K562 (cell line): ENCODE data around the gene CORO2A. TPM values are rescaled to one million over a fixed set of nuclear protein-coding genes. Genes with fewer than 3 reads are reported as not detected.
"Not testable (repeated sequence)": the region's sequence is repeated elsewhere in the genome, so short reads cannot be mapped to it uniquely, and the experiment has no call there.

Experiments
- ATAC-seq: fragments of 200-7000 bp; cut with Tn5 transposase; 3 replicates; pipeline ENCODE4 v1.9.1; 2020; ENCODE audit warnings: moderate library complexity
- BruUV-seq: library from RNA; stranded (reverse); fragments of 400-500 nt; replicated peaks from 2 replicates; lab custom pipeline; 2021; lab: Mats Ljungman, UMichigan
- CTCF ChIA-PET: fragments of 300-600 bp; formaldehyde crosslinking; extraction: SDS; loops from one replicate; lab custom pipeline; 2021; ENCODE audit warnings: low intra/inter-chr PET ratio; lab: Yijun Ruan, JAX
- POLR2A ChIA-PET: fragments of 300-600, 350-650 bp; sonication (Branson Sonifier 250); formaldehyde crosslinking; extraction: SDS; loops from one replicate; lab custom pipeline; 2021; ENCODE audit warnings: antibody characterized with exemption, inconsistent platforms; lab: Yijun Ruan, JAX
- DNase-seq, 4 experiments: peaks; one replicate each; pipeline versions ENCODE4 v3.0.0 to v3.0.0-alpha.2; 2011 to 2018; ENCODE audit warnings: low spot score in 3 of 4, mixed read lengths in 3 of 4; ENCODE audit errors: extremely low read depth in 1 of 4
- FAIRE-seq: peaks from 2 replicates; lab custom pipeline; 2011; peaks lifted over from hg19 to GRCh38; lab: Jason Lieb, UNC
- H2AFZ ChIP-seq: 2 replicates; pipeline ENCODE4 v1.6.0; 2011; ENCODE audit warnings: low read depth, low read length, control low read depth, inconsistent platforms
- H3K27ac ChIP-seq: fragments of 200-600 bp; 3 replicates; pipeline ENCODE4 v1.8.0; 2011; ENCODE audit warnings: low read depth, mild to moderate bottlenecking, control low read depth, inconsistent platforms, low read length, moderate library complexity, mixed read lengths; ENCODE audit errors: extremely low read depth
- H3K27me3 ChIP-seq, 2 experiments: fragments of 300-600 bp in 1 of 2; 2 replicates in 1 of 2; 3 replicates in 1 of 2; pipeline versions ENCODE4 v1.6.0 to v1.8.0; 2011; ENCODE audit warnings: inconsistent platforms in 2 of 2, low read length in 2 of 2, mild to moderate bottlenecking in 1 of 2, mixed read lengths in 1 of 2, moderate library complexity in 1 of 2; ENCODE audit not compliant: control insufficient read depth in 2 of 2, insufficient read depth in 2 of 2
- H3K36me3 ChIP-seq: fragments of 300-600 bp; 3 replicates; pipeline ENCODE4 v1.8.0; 2011; ENCODE audit warnings: mild to moderate bottlenecking, low read length, inconsistent platforms; ENCODE audit not compliant: control insufficient read depth, insufficient read depth
- H3K4me1 ChIP-seq, 2 experiments: fragments of 200-600 bp in 1 of 2; replicated peaks in 1 of 2; 2 replicates in 1 of 2; 3 replicates in 1 of 2; pipeline versions ENCODE4 v1.5.1 to v1.8.0; 2011; ENCODE audit warnings: inconsistent platforms in 2 of 2, low read length in 2 of 2, mild to moderate bottlenecking in 1 of 2, mixed read lengths in 1 of 2, moderate library complexity in 1 of 2; ENCODE audit not compliant: control insufficient read depth in 2 of 2, insufficient read depth in 2 of 2
- H3K4me2 ChIP-seq: 2 replicates; pipeline ENCODE4 v1.6.1; 2011; ENCODE audit warnings: low read length, control low read depth, inconsistent platforms, mixed read lengths; ENCODE audit not compliant: insufficient read depth
- H3K4me3 ChIP-seq: fragments of 200-600 bp; sonication (generic), shearing (Covaris generic); 2 replicates; pipeline ENCODE4 v1.5.1; 2016; ENCODE audit warnings: control low read depth, inconsistent platforms
- H3K79me2 ChIP-seq: fragments of 200-600 bp; 3 replicates; pipeline ENCODE4 v1.8.0; 2011; ENCODE audit warnings: low read length, inconsistent platforms; ENCODE audit not compliant: control insufficient read depth, insufficient read depth
- H3K9ac ChIP-seq, 2 experiments: 2 replicates each; pipeline versions ENCODE4 v1.6.0 to v1.6.1; 2011; ENCODE audit warnings: low read depth in 2 of 2, low read length in 2 of 2, control low read depth in 1 of 2, inconsistent platforms in 1 of 2, mild to moderate bottlenecking in 1 of 2, mixed read lengths in 1 of 2; ENCODE audit not compliant: insufficient read depth in 1 of 2
- H3K9me1 ChIP-seq: one replicate; pipeline ENCODE4 v1.6.0; 2011; ENCODE audit warnings: inconsistent platforms, mild to moderate bottlenecking, low read length, moderate library complexity; ENCODE audit not compliant: control insufficient read depth, insufficient read depth
- H3K9me3 ChIP-seq: replicated peaks from 2 replicates; pipeline ENCODE4 v1.5.1; 2011; ENCODE audit warnings: low read depth, low read length, inconsistent platforms; ENCODE audit not compliant: control insufficient read depth, insufficient read depth
- H4K20me1 ChIP-seq: replicated peaks from 2 replicates; pipeline ENCODE4 v1.6.1; 2011; ENCODE audit warnings: low read length, inconsistent platforms, mixed read lengths; ENCODE audit not compliant: control insufficient read depth, insufficient read depth
- CC2D1A ChIP-seq: fragments of 450-650 bp; IDR thresholded peaks from 2 replicates; pipeline ENCODE4 v1.6.1; 2017; ENCODE audit warnings: mild to moderate bottlenecking
- ETV1 ChIP-seq: fragments of 450-650 bp; conservative IDR thresholded peaks from 2 replicates; pipeline ENCODE4 v1.6.1; 2016; ENCODE audit warnings: missing genetic modification characterization, control low read depth, low read depth, missing compliant biosample characterization
- FOSL1 ChIP-seq: fragments of 200-800 bp; sonication (Bioruptor generic); conservative IDR thresholded peaks from 2 replicates; pipeline ENCODE4 v1.6.1; 2016; ENCODE audit warnings: missing genetic modification characterization, missing compliant biosample characterization
- GABPB1 ChIP-seq: sonication (generic); formaldehyde crosslinking; IDR thresholded peaks from 2 replicates; pipeline ENCODE4 v1.8.0; 2022; ENCODE audit warnings: mild to moderate bottlenecking, missing genetic modification reagents
- GATA2 ChIP-seq: sonication (generic); formaldehyde crosslinking; IDR thresholded peaks from 2 replicates; pipeline ENCODE4 v1.4.0; 2020; ENCODE audit warnings: mild to moderate bottlenecking, missing genetic modification reagents
- NR2C1 ChIP-seq, 2 experiments: fragments of 450-650 bp; IDR thresholded peaks; 2 replicates each; pipeline ENCODE4 v1.6.1; 2017; ENCODE audit warnings: mild to moderate bottlenecking in 2 of 2, antibody characterized with exemption in 1 of 2, inconsistent platforms in 1 of 2, missing compliant biosample characterization in 1 of 2, missing genetic modification characterization in 1 of 2
- NR2C2 ChIP-seq, 2 experiments: fragments of 200-800 bp in 1 of 2; sonication (Bioruptor generic) in 1 of 2; sonication (generic) in 1 of 2; formaldehyde crosslinking in 1 of 2; IDR thresholded peaks; 2 replicates each; pipeline versions ENCODE4 v1.6.1 to v1.8.0; 2016 to 2022; ENCODE audit warnings: mild to moderate bottlenecking in 1 of 2, missing compliant biosample characterization in 1 of 2, missing genetic modification characterization in 1 of 2, missing genetic modification reagents in 1 of 2
- NR4A1 ChIP-seq, 2 experiments: fragments of 250-450 bp in 1 of 2; fragments of 450-650 bp in 1 of 2; sonication (Bioruptor Pico) in 1 of 2; IDR thresholded peaks; 2 replicates each; pipeline versions ENCODE4 v1.4.0 to v1.6.1; 2016 to 2020; ENCODE audit warnings: mild to moderate bottlenecking in 2 of 2, missing compliant biosample characterization in 1 of 2, missing genetic modification characterization in 1 of 2, moderate library complexity in 1 of 2
- RCOR1 ChIP-seq, 2 experiments: IDR thresholded peaks; 2 replicates each; pipeline ENCODE4 v1.6.1; 2012; ENCODE audit warnings: low read depth in 2 of 2, low read length in 2 of 2, borderline replicate concordance in 1 of 2, improper control_type of control experiment in 1 of 2
- VEZF1 ChIP-seq: fragments of 200-800 bp; sonication (Bioruptor generic); IDR thresholded peaks from 2 replicates; pipeline ENCODE4 v1.6.1; 2017; ENCODE audit warnings: missing genetic modification characterization, missing compliant biosample characterization
- ZFP36 ChIP-seq: fragments of 150-350 bp; IDR thresholded peaks from 2 replicates; pipeline ENCODE4 v1.6.1; 2018; ENCODE audit warnings: low read length, low read depth; ENCODE audit not compliant: partially characterized antibody
- ZNF174 ChIP-seq: fragments of 250-450 bp; sonication (Bioruptor Pico); IDR thresholded peaks from 2 replicates; pipeline ENCODE4 v1.4.0; 2020; ENCODE audit warnings: mild to moderate bottlenecking
- ZNF592 ChIP-seq: fragments of 450-650 bp; IDR thresholded peaks from 2 replicates; pipeline ENCODE4 v1.6.1; 2017; ENCODE audit warnings: antibody characterized with exemption, mild to moderate bottlenecking
- WGBS: fragments of 100-300 bp; shearing (Covaris generic); methylation state at CpG from one replicate; pipeline ENCODE4 v1.1.6; 2016; ENCODE audit warnings: low coverage, mixed read lengths; ENCODE audit not compliant: insufficient coverage; ENCODE audit errors: missing lambda C conversion rate; 5-methylcytosine and 5-hydroxymethylcytosine counted together
- in situ Hi-C: fragments of 300-500 bp; cut with MboI; formaldehyde crosslinking; loops from 4 replicates; pipeline ENCODE4 v1.15.0; 2018; ENCODE audit warnings: inconsistent platforms, mixed read lengths
- intact Hi-C: fragments of 100-400 bp; cut with micrococcal nuclease; formaldehyde crosslinking; loops from 2 replicates; pipeline ENCODE4 v1.14.2; 2022
- polyA plus RNA-seq, 8 experiments: library from polyadenylated mRNA; depleted of rRNA in 4 of 8; stranded (reverse) in 5 of 8; unstranded in 3 of 8; fragments of >200 nt; fragmentation: Nextera tagmentation in 2 of 8; fragmentation: Illumina TruSeq in 1 of 8; extraction: Ambion mirVana in 2 of 8; extraction: Trizol in 1 of 8; gene quantifications; 2 replicates each; pipeline versions ENCODE4 v1.2.1 to v1.2.3, GENCODE V29; 2011 to 2014; ENCODE audit warnings: inconsistent platforms in 1 of 8, missing spikeins in 1 of 8
- total RNA-seq, 7 experiments: library from RNA; depleted of rRNA in 6 of 7; stranded (reverse); fragments of >200 nt in 6 of 7; fragmentation: Illumina TruSeq in 2 of 7; extraction: Trizol in 2 of 7; gene quantifications; 2 replicates each; pipeline versions ENCODE4 v1.2.1 to v1.2.3, GENCODE V29; 2011 to 2021; ENCODE audit warnings: low replicate concordance in 1 of 7

The CORO2A gene
- total and polyA plus RNA-seq, 9 of the 15 experiments (the other 6 are each of a cell fraction or from before 2014, with no cell fraction given) = 9.5 to 26.6 (median 18.0) TPM

- TF ChIP-seq ZFP36 (no peak), NR4A1 (CRISPR knock-in tag; IDR thresholded peaks at IDR 0.05) (no peak), NR4A1 (tag; IDR thresholded peaks at IDR 0.05) (0 out of 2 replicates have a peak, but pooled peaks have one; percentile 18), NR2C1 (IDR thresholded peaks at IDR 0.05) (peak; percentile 83), NR2C1 (tag; IDR thresholded peaks at IDR 0.05) (peak; percentile 82), ZNF174 (CRISPR knock-in tag) (no peak), NR2C2 (CRISPR knock-in tag; IDR thresholded peaks at IDR 0.05) (no peak), NR2C2 (tag; IDR thresholded peaks at IDR 0.05) (peak; percentile 63; the same call in 1 of the 2 replicates)
These were observed 17.3 kb downstream of the CORO2A start (continued) for GRCh38 chr9:98175028-98175569.

- in situ Hi-C loops, intact Hi-C loops, H3K9me3 ChIP-seq, H2AFZ ChIP-seq, H3K9me1 ChIP-seq, H3K4me2 ChIP-seq, H3K36me3 ChIP-seq, BruUV-seq, H4K20me1 ChIP-seq, H3K4me3 ChIP-seq, H3K27me3 ChIP-seq: not testable (repeated sequence)
- Histone ChIP-seq H3K9ac (0 out of 4 replicates have a peak overlapping the region, but pooled peaks of 1 of the 2 experiments have one; percentile 28), H3K4me1 (peaks cover 40 to 44% of the 10 kb centered on the region in 2 experiments), H3K79me2 (peaks cover 67% of the 10 kb centered on the region), H3K27ac (peak overlapping the region; percentile 71)
- peak; percentile 84 for FAIRE-seq
- ChIA-PET CTCF (interaction anchor here (0.6 kb wide), 1 partner anchor 28 kb away, joined by 3 read pairs; no protein-coding TSS in a partner anchor), POLR2A (interaction anchor here (0.7 to 0.9 kb wide), 3 partner anchors 67 to 101 kb away, joined by 3 read pairs; partner anchors contain the start of gene TBC1D2)
- peak in 1 of 4 experiments; percentile 85 for DNase-seq
- peak; percentile 83 for ATAC-seq
- 24% methylated on average over 5 of the region's 5 CpGs for WGBS
- TF ChIP-seq CC2D1A = peak; percentile 71; the same call in 1 of the 2 replicates
- peak in 1 of 2 experiments; percentile 67; a peak in 2 of 4 replicates for TF ChIP-seq RCOR1 (IDR thresholded peaks at IDR 0.05; ENCODE audit: borderline replicate concordance in 1 of 2, low read depth in 2 of 2, low read length in 2 of 2)
- 0 out of 2 replicates have a peak, but pooled peaks have one; percentile 15 for TF ChIP-seq GATA2
- TF ChIP-seq ZNF592 = peak; percentile 63; the same call in 1 of the 2 replicates
- TF ChIP-seq FOSL1 = 0 out of 2 replicates have a peak, but pooled peaks have one; percentile 27
- TF ChIP-seq VEZF1 (CRISPR knock-in tag) = peak; percentile 48
- peak; percentile 61 for TF ChIP-seq ETV1 (tag)
- TF ChIP-seq GABPB1 (CRISPR knock-in tag) = 0 out of 2 replicates have a peak, but pooled peaks have one; percentile 14
These were observed 17.9 kb downstream of the CORO2A start for GRCh38 chr9:98174502-98174918.
